HK-2 (cell line): ENCODE results near the gene SPIN1.
"Not testable (repeated sequence)": the region's sequence is repeated elsewhere in the genome, so short reads cannot be mapped to it uniquely, and the experiment has no call there.

Source experiments
- DNase-seq: peaks from one replicate; pipeline ENCODE4 v3.0.0-alpha.2; 2018; ENCODE audit not compliant: unreplicated experiment

Gene SPIN1

GRCh38 chr9:88388203-88388885, at the start of gene SPIN1:
Gene SPIN1, plus strand, starts transcription at chr9:88388444. Its CDS starts 38,096 bp downstream, at chr9:88426540.
- DNase-seq, result peak; percentile 83

GRCh38 chr9:88339317-88339716, 48.9 kb upstream of the SPIN1 start:
- DNase-seq, result no peak

GRCh38 chr9:88342246-88342645, 46.0 kb upstream of the SPIN1 start:
- no peak for DNase-seq

GRCh38 chr9:88344013-88344412, 44.2 kb upstream of the SPIN1 start:
- DNase-seq, result no peak

- not testable (repeated sequence) for DNase-seq
Observed at GRCh38 chr9:88350354-88350753, 37.9 kb upstream of the SPIN1 start.

- peak; percentile 4 for DNase-seq
Observed at GRCh38 chr9:88355166-88355565, 33.1 kb upstream of the SPIN1 start.

GRCh38 chr9:88357250-88357649, 31.0 kb upstream of the SPIN1 start:
- not testable (repeated sequence) for DNase-seq

GRCh38 chr9:88358723-88359122, 29.5 kb upstream of the SPIN1 start:
- DNase-seq, result no peak

GRCh38 chr9:88359974-88360373, 28.3 kb upstream of the SPIN1 start:
- DNase-seq, result no peak

GRCh38 chr9:88362681-88363080, 25.6 kb upstream of the SPIN1 start:
- DNase-seq, result no peak

GRCh38 chr9:88363661-88364060, 24.6 kb upstream of the SPIN1 start:
- no peak for DNase-seq

- DNase-seq, result no peak
Observed at GRCh38 chr9:88364706-88365105, 23.5 kb upstream of the SPIN1 start.

GRCh38 chr9:88370346-88370745, 17.9 kb upstream of the SPIN1 start:
- DNase-seq, result no peak

- no peak for DNase-seq
Observed at GRCh38 chr9:88372103-88372654, 16.1 kb upstream of the SPIN1 start.

GRCh38 chr9:88373045-88373444, 15.2 kb upstream of the SPIN1 start:
- DNase-seq, result no peak

- no peak for DNase-seq
Observed at GRCh38 chr9:88378317-88378716, 9.9 kb upstream of the SPIN1 start.

- no peak for DNase-seq
Observed at GRCh38 chr9:88379352-88379751, 8.9 kb upstream of the SPIN1 start.

GRCh38 chr9:88380118-88380517, 8.1 kb upstream of the SPIN1 start:
- no peak for DNase-seq

GRCh38 chr9:88381322-88381721, 6.9 kb upstream of the SPIN1 start:
- not testable (repeated sequence) for DNase-seq

- no peak for DNase-seq
Observed at GRCh38 chr9:88383176-88383575, 5.1 kb upstream of the SPIN1 start.

GRCh38 chr9:88386137-88386536, 2.1 kb upstream of the SPIN1 start:
- not testable (repeated sequence) for DNase-seq

- DNase-seq, result peak; percentile 49
Observed at GRCh38 chr9:88387036-88387551, 1.1 kb upstream of the SPIN1 start.

GRCh38 chr9:88387552-88388202, 567 bp upstream of the SPIN1 start:
- no peak for DNase-seq
